DND-41 (cell line): ENCODE data around the gene LMX1A.

ENCODE experiments used
- ATAC-seq: fragments of 200-7000 bp; cut with Tn5 transposase; 3 replicates; pipeline ENCODE4 v1.9.1; 2021; ENCODE audit warnings: low read depth; ENCODE audit not compliant: insufficient read depth
- DNase-seq: peaks from one replicate; pipeline ENCODE4 v3.0.0-alpha.2; 2020
- H2AFZ ChIP-seq: 2 replicates; pipeline ENCODE4 v1.6.0; 2012; ENCODE audit warnings: low read depth, low read length
- H3K27ac ChIP-seq: 2 replicates; pipeline ENCODE4 v1.5.1; 2012; ENCODE audit warnings: low read length, inconsistent platforms
- H3K27me3 ChIP-seq: fragments of 200-600 bp; sonication (generic); 2 replicates; pipeline ENCODE4 v1.6.0; 2012; ENCODE audit warnings: low read length, mild to moderate bottlenecking, inconsistent platforms; ENCODE audit not compliant: insufficient read depth, poor library complexity
- H3K36me3 ChIP-seq: 2 replicates; pipeline ENCODE4 v1.5.1; 2012; ENCODE audit warnings: low read length, inconsistent platforms; ENCODE audit not compliant: insufficient read depth
- H3K4me1 ChIP-seq: 2 replicates; pipeline ENCODE4 v1.5.1; 2012; ENCODE audit warnings: mild to moderate bottlenecking, low read length; ENCODE audit not compliant: insufficient read depth
- H3K4me2 ChIP-seq: 2 replicates; pipeline ENCODE4 v1.6.0; 2012; ENCODE audit warnings: mild to moderate bottlenecking, moderate library complexity, low read length, inconsistent platforms; ENCODE audit not compliant: insufficient read depth
- H3K4me3 ChIP-seq, 2 experiments: fragments of 200-600 bp in 1 of 2; shearing (Covaris generic) in 1 of 2; 2 replicates each; pipeline ENCODE4 v1.5.1; 2012 to 2016; ENCODE audit warnings: inconsistent platforms in 2 of 2, low read length in 2 of 2, mild to moderate bottlenecking in 2 of 2, low read depth in 1 of 2, moderate library complexity in 1 of 2
- H3K79me2 ChIP-seq: 2 replicates; pipeline ENCODE4 v1.6.0; 2012; ENCODE audit warnings: low read length, inconsistent platforms; ENCODE audit not compliant: insufficient read depth
- H3K9ac ChIP-seq: 2 replicates; pipeline ENCODE4 v1.6.0; 2012; ENCODE audit warnings: low read depth, mild to moderate bottlenecking, inconsistent platforms, low read length, moderate library complexity
- H3K9me3 ChIP-seq: 2 replicates; pipeline ENCODE4 v1.5.1; 2012; ENCODE audit warnings: low read length, moderate library complexity, mild to moderate bottlenecking, inconsistent platforms; ENCODE audit not compliant: insufficient read depth, severe bottlenecking
- H4K20me1 ChIP-seq: 2 replicates; pipeline ENCODE4 v1.6.0; 2012; ENCODE audit warnings: low read length; ENCODE audit not compliant: insufficient read depth
- EZH2 ChIP-seq: IDR thresholded peaks from 3 replicates; pipeline ENCODE4 v1.6.1; 2012; ENCODE audit warnings: borderline replicate concordance, low read depth, mild to moderate bottlenecking, moderate library complexity, low read length, inconsistent platforms; ENCODE audit not compliant: severe bottlenecking
- TF ChIP-seq, protein P1 (sequence below): IDR thresholded peaks from 2 replicates; pipeline ENCODE4 v1.5.1; 2012; ENCODE audit warnings: borderline replicate concordance, low read length, moderate library complexity, mild to moderate bottlenecking; ENCODE audit not compliant: poor library complexity, severe bottlenecking; ENCODE audit errors: extremely low read depth

Gene LMX1A

DNA sequence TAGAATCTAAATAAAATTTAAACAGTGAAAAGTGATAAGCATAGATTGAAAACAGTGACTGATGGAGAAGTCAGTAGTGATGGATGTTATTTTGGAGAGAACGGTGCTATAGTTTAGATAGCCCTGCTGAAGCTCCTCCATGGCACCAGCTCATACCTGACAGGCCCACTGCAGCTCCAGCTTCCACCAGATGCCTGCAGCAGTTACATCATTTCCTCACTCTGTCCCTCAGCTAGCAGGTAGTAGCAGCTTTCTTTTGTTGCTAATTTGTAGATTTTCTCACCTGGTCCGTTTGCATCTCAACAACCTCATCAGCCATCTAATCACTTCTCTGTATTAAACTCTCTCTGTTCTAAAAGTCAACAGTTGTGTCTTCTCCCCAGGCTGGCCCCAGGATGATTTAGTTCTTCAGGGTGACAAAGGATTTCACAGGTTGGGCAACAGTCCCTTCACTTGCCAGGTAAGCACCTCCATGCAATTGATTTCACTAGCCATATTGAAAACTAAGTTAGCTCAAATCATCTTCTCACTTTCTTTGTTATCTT is 128.3 kb downstream of the LMX1A start:
- no peaks in the 10 kb centered on the region for H3K9me3 ChIP-seq
- H4K20me1 ChIP-seq, result no peaks in the 10 kb centered on the region
- no peak for ATAC-seq
- no peaks in the 10 kb centered on the region for H3K4me1 ChIP-seq
- no peak for DNase-seq
- no peaks in the 10 kb centered on the region for H3K79me2 ChIP-seq
- TF ChIP-seq, protein P1, sequence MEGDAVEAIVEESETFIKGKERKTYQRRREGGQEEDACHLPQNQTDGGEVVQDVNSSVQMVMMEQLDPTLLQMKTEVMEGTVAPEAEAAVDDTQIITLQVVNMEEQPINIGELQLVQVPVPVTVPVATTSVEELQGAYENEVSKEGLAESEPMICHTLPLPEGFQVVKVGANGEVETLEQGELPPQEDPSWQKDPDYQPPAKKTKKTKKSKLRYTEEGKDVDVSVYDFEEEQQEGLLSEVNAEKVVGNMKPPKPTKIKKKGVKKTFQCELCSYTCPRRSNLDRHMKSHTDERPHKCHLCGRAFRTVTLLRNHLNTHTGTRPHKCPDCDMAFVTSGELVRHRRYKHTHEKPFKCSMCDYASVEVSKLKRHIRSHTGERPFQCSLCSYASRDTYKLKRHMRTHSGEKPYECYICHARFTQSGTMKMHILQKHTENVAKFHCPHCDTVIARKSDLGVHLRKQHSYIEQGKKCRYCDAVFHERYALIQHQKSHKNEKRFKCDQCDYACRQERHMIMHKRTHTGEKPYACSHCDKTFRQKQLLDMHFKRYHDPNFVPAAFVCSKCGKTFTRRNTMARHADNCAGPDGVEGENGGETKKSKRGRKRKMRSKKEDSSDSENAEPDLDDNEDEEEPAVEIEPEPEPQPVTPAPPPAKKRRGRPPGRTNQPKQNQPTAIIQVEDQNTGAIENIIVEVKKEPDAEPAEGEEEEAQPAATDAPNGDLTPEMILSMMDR, result no peak
- TF ChIP-seq EZH2, result no peak
- H3K27me3 ChIP-seq, result no peaks in the 10 kb centered on the region
- no peak overlapping the region for H2AFZ ChIP-seq
- no peak overlapping the region for H3K4me3 ChIP-seq
- H3K36me3 ChIP-seq, result no peaks in the 10 kb centered on the region
- no peak overlapping the region for H3K4me2 ChIP-seq
- no peak overlapping the region for H3K27ac ChIP-seq
- H3K9ac ChIP-seq, result no peak overlapping the region

DNA sequence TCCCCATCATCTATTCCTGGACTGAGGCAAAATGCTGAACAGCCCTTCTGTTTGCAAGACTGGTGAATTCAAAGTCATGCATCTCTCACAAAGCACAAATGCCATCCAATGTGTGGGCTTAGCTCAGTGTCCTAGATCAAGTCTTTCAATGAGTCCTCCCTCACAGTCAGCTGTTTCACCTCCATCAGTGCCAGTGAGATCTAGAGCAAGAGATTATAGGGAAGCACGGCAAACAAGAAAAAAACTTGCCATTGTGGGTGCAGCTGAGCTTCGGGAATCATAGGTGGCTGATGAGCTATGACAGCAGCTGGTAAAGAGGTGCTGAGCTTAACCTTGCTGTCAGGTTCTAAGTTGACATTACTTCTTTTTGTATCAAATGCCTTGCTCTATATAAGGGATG is 130.2 kb downstream of the LMX1A start:
- no peaks in the 10 kb centered on the region for H3K79me2 ChIP-seq

DNA sequence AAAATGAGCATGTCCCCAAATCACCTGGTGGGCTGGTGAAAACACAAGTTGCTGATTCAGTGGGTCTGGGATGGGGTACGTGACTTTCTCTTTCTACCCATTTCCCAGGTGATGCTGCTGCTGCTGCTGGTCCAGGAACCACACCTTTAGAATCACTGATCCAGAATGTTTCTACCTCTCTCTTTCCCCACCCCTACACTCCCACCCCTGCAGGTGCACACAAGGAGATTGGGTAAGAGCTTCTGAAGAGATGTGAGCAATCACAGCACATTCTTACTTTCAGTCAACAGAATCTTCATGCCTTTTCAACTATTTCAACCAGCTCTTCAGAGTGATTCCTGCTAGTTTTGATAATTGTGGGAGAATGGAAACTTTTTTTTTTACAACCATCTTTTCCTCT is 130.9 kb downstream of the LMX1A start:
- H3K4me3 ChIP-seq, result no peak overlapping the region

More for the DNA sequence above, 130.2 kb downstream of the LMX1A start:
- Histone ChIP-seq H3K4me1 (no peaks in the 10 kb centered on the region), H3K4me2 (no peak overlapping the region), H2AFZ (no peak overlapping the region), H3K27me3 (no peaks in the 10 kb centered on the region), H3K36me3 (no peaks in the 10 kb centered on the region), H4K20me1 (no peaks in the 10 kb centered on the region), H3K27ac (no peak overlapping the region), H3K4me3 (no peak overlapping the region), H3K9me3 (no peaks in the 10 kb centered on the region), H3K9ac (no peak overlapping the region)
- ATAC-seq (no peak), DNase-seq (no peak)
- no peak for TF ChIP-seq EZH2
- TF ChIP-seq, protein P1, result no peak

More for the DNA sequence above, 130.9 kb downstream of the LMX1A start:
- TF ChIP-seq, protein P1, result no peak
- TF ChIP-seq EZH2, result no peak
- H3K9me3 ChIP-seq, result no peaks in the 10 kb centered on the region
- H3K27me3 ChIP-seq, result no peaks in the 10 kb centered on the region
- no peaks in the 10 kb centered on the region for H3K36me3 ChIP-seq
- no peaks in the 10 kb centered on the region for H3K4me1 ChIP-seq
- H3K27ac ChIP-seq, result no peak overlapping the region
- H3K4me2 ChIP-seq, result no peak overlapping the region
- ATAC-seq (no peak), DNase-seq (no peak)
- H3K9ac ChIP-seq, result no peak overlapping the region
- no peak overlapping the region for H2AFZ ChIP-seq
- no peaks in the 10 kb centered on the region for H3K79me2 ChIP-seq
- no peaks in the 10 kb centered on the region for H4K20me1 ChIP-seq
